LNCAP (cell line): ENCODE measurements around the gene TCN1.

ENCODE experiments used
- TF ChIP-seq, protein P1 (sequence below): fragments of 450-650 bp; IDR thresholded peaks from 2 replicates; pipeline ENCODE4 v1.5.1; 2017; ENCODE audit warnings: mild to moderate bottlenecking

The TCN1 gene

DNA sequence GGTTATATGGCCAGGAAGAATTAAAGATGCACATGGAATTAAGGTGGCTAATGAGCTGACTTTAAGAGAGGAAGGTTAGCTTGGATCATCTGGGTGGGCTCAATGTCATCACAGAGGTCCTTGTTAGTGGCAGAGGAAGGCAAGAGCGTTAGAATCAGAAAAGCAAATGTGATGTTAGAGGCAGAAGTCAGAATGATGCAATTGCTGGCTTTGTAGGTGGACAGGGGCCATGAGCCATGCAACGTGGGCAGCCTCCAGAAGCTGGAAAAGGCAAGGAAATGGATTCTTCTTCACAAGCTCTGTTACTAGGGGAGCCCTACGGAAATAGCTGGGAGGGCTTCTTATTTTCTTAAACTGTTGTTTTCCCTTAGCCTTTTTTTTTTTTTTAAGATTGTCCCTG, 18.7 kb downstream of the TCN1 start:
- TF ChIP-seq, protein P1, sequence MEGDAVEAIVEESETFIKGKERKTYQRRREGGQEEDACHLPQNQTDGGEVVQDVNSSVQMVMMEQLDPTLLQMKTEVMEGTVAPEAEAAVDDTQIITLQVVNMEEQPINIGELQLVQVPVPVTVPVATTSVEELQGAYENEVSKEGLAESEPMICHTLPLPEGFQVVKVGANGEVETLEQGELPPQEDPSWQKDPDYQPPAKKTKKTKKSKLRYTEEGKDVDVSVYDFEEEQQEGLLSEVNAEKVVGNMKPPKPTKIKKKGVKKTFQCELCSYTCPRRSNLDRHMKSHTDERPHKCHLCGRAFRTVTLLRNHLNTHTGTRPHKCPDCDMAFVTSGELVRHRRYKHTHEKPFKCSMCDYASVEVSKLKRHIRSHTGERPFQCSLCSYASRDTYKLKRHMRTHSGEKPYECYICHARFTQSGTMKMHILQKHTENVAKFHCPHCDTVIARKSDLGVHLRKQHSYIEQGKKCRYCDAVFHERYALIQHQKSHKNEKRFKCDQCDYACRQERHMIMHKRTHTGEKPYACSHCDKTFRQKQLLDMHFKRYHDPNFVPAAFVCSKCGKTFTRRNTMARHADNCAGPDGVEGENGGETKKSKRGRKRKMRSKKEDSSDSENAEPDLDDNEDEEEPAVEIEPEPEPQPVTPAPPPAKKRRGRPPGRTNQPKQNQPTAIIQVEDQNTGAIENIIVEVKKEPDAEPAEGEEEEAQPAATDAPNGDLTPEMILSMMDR = no peak

DNA sequence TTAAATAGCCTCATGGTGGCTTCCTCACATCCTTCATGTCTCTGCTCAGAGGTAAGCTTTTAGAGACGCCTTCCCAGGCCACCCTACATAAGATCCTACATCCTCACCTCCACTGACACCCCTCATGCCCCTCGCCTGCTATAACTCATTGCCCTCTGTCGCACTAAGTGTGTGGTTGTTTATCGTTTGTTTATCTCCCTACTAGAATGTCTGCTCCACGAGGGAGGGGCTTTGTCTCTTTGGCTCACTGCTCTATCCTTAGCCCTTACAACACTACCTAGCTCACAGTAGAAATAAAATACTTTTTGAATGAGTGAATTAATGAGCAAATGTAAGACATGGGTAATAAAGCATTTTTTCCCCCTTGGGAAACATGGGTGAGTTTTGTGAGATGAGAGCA, 19.7 kb downstream of the TCN1 start:
- TF ChIP-seq, protein P1 = no peak

DNA sequence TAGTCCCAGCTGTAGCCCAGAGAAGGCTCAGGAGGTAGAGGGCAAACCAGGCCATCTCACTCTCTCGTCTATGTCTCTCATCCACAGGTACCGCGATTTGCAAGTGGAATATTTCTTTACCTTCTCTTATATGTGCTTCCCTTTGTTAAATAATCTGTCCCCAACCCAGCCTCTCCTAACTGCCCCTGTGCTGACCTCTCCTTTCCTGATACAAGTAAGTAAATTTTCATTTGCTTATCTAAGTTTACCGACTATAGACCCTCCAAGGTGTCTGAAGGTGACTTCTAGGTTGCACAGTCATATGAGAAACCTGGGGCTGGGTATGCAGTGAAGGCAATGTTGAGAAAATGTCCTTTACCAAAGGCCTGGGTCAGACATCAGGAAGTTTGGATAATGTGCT, 20.9 kb downstream of the TCN1 start, which contains the start of gene CBLIF:
CBLIF (minus strand) TSS at position 101 of the 400 bp plus-strand sequence; CDS start at position 55, 46 bp downstream.
- TF ChIP-seq, protein P1 = no peak

DNA sequence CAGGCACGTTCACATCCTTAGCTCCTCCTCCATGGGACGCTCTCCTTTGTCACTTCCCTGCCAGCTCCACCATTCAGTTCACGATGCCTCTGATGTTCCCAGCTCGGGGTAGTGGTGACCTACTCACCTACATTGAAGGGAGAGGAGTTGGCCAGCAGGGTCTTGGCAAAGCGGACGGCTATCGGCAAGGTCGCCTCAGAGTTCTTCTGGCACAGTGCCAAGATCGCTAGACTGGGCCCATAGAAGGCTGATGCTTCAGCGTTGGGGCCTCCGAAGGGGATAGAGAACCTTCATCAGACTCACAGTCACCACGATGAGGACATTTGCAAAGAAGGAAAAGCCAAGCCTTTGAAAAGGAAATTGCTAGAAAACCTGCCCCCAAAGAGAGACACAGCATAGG, 24.0 kb downstream of the TCN1 start:
- TF ChIP-seq, protein P1 = no peak

DNA sequence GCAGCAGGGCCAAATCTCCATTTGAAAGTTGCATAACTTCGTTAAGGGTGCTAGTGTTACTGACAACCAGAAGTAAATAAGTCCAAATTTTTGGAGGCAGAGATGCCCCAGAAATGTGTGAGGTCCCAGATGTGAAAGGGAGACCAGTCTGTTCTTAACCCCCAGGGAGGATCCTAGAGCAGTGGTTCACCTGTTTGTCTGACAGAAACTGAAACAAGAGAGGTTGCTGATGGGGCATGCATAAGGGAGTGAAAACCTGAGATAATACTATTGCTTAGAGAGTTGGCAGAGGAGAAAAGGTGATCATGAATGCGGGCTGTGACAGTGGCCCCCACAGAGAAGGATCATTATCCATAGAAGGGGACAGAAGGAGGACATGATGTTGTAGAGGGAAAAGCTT, 24.8 kb downstream of the TCN1 start:
- TF ChIP-seq, protein P1 = no peak

DNA sequence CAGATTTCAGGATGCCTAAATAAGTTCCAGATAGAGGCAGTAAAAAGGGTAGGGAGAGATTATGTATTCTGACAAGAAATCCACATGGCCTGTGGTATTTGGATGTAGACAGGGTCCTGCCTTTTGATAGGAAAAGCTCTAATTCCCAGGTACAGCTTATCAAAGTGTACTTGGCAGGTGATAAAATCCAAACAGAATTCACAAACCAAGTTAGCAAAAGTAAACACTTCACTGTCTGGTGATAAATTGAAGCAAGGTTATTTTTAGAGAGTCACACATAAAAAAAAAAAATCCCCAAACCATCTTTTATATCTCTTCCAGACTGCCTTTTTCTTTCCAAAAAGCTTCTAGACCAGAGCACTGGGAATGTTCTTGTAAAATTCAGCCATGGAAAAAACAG, 26.7 kb downstream of the TCN1 start:
- TF ChIP-seq, protein P1 = no peak

DNA sequence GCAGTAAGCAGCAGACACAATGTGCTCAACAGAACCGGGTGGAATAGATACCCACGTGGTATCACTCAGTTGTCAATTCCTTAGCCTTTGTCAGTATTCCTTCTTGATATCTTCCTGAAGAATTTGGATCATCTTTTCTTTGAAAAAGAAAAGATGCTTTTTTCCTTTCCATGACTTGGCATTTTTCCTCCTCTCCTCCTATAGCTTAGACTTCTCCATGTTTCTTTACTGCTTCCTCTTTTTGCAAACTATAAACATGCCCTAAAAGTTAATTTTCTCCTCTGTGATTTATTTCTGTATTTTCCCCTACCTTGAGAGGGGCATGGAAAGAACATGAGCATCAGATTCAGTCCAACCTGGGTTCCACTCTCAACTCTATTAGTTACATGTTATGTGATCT, 32.7 kb downstream of the TCN1 start:
- TF ChIP-seq, protein P1 = no peak

DNA sequence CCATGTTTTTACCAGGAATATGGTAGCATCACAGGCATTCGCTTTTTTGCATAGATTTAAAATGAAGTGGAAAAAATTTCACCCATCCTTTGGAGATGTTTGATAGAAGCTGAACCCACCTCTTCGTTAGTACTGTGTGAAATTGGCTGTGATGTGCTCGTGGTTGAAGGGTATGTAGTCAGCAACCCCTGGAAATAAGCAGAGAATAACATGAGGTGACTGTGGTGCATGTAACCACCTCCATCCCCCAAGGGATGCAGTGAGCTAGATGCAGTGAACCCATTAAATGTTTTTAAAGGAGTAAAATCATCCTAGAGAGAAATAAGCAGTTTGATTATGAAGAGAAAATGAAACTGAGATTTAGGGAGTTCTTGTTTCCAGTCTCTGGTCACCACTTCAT, 36.9 kb downstream of the TCN1 start:
- TF ChIP-seq, protein P1 = no peak
